Loucy (cell line): ENCODE measurements around the gene GRK2.

Experiments used
- CTCF ChIP-seq: fragments of 200-600 bp; sonication (generic); conservative IDR thresholded peaks from 2 replicates; pipeline ENCODE4 v1.5.1; 2014; ENCODE audit warnings: mild to moderate bottlenecking, antibody characterized with exemption, low read length
- EZH2phosphoT487 ChIP-seq: fragments of 200-600 bp; IDR thresholded peaks from 2 replicates; pipeline ENCODE4 v1.6.1; 2018; ENCODE audit warnings: antibody characterized with exemption, mild to moderate bottlenecking, moderate library complexity, borderline replicate concordance

GRCh38 chr11:67284811-67285540 is 18.7 kb downstream of the GRK2 start:
- TF ChIP-seq CTCF, result no peak
- TF ChIP-seq EZH2phosphoT487, result no peak
